H9 (cell line): ENCODE data around the gene KATNIP. TPM values are rescaled to one million over a fixed set of nuclear protein-coding genes. Genes with fewer than 3 reads are reported as not detected.

Source experiments
- DNase-seq: peaks from one replicate; pipeline ENCODE4 v3.0.0-alpha.2; 2017
- H2AFZ ChIP-seq: one replicate; pipeline ENCODE4 v1.6.1; 2013; ENCODE audit warnings: mild to moderate bottlenecking, low read length, control low read depth, moderate library complexity
- H2AK5ac ChIP-seq: 2 replicates; pipeline ENCODE4 v1.6.1; 2013; ENCODE audit warnings: low read length, control low read depth, mixed read lengths; ENCODE audit not compliant: insufficient read length
- H2BK120ac ChIP-seq: one replicate; pipeline ENCODE4 v1.6.1; 2013; ENCODE audit warnings: low read depth, mild to moderate bottlenecking, low read length, control low read depth, inconsistent platforms; ENCODE audit not compliant: poor library complexity, severe bottlenecking
- H2BK12ac ChIP-seq: 2 replicates; pipeline ENCODE4 v1.6.1; 2013; ENCODE audit warnings: low read length, control low read depth, mixed read lengths, low read depth; ENCODE audit not compliant: insufficient read length
- H2BK15ac ChIP-seq: 2 replicates; pipeline ENCODE4 v1.6.1; 2013; ENCODE audit warnings: low read depth, low read length, control low read depth
- H2BK20ac ChIP-seq: one replicate; pipeline ENCODE4 v1.6.1; 2013; ENCODE audit warnings: low read depth, mild to moderate bottlenecking, low read length, control low read depth, inconsistent platforms; ENCODE audit not compliant: poor library complexity, severe bottlenecking
- H2BK5ac ChIP-seq: 2 replicates; pipeline ENCODE4 v1.6.1; 2013; ENCODE audit warnings: low read length, control low read depth, mixed read lengths; ENCODE audit not compliant: insufficient read length
- H3K14ac ChIP-seq: 2 replicates; pipeline ENCODE4 v1.6.1; 2013; ENCODE audit warnings: low read length, control low read depth; ENCODE audit not compliant: insufficient read depth
- H3K18ac ChIP-seq: 2 replicates; pipeline ENCODE4 v1.6.1; 2013; ENCODE audit warnings: low read depth, mild to moderate bottlenecking, mixed read lengths, low read length, control low read depth; ENCODE audit not compliant: insufficient read length
- H3K23ac ChIP-seq: 2 replicates; pipeline ENCODE4 v1.6.1; 2013; ENCODE audit warnings: low read length, control low read depth, mixed read lengths, low read depth; ENCODE audit not compliant: insufficient read length
- H3K23me2 ChIP-seq: 2 replicates; pipeline ENCODE4 v1.6.1; 2013; ENCODE audit warnings: low read depth, mild to moderate bottlenecking, mixed read lengths, low read length, control low read depth; ENCODE audit not compliant: insufficient read length, poor library complexity, severe bottlenecking
- H3K27ac ChIP-seq: 2 replicates; pipeline ENCODE4 v1.5.1; 2013; ENCODE audit warnings: low read length, control low read depth, mixed read lengths, low read depth; ENCODE audit not compliant: insufficient read length
- H3K27me3 ChIP-seq: 2 replicates; pipeline ENCODE4 v1.6.1; 2013; ENCODE audit warnings: low read length, control low read depth, inconsistent platforms; ENCODE audit not compliant: insufficient read depth
- H3K4ac ChIP-seq: 2 replicates; pipeline ENCODE4 v1.6.1; 2013; ENCODE audit warnings: low read depth, mild to moderate bottlenecking, control low read depth, inconsistent platforms, low read length, moderate library complexity
- H3K4me1 ChIP-seq: 2 replicates; pipeline ENCODE4 v1.6.1; 2013; ENCODE audit warnings: low read length, control low read depth, inconsistent platforms; ENCODE audit not compliant: insufficient read depth
- H3K4me2 ChIP-seq: 2 replicates; pipeline ENCODE4 v1.6.1; 2013; ENCODE audit warnings: low read length, control low read depth, mixed read lengths; ENCODE audit not compliant: insufficient read length, insufficient read depth
- H3K56ac ChIP-seq: 2 replicates; pipeline ENCODE4 v1.6.1; 2013; ENCODE audit warnings: low read depth, mild to moderate bottlenecking, mixed read lengths, low read length, control low read depth; ENCODE audit not compliant: insufficient read length
- H3K79me1 ChIP-seq: 2 replicates; pipeline ENCODE4 v1.6.1; 2013; ENCODE audit warnings: low read depth, mild to moderate bottlenecking, moderate library complexity, low read length, control low read depth, inconsistent platforms; ENCODE audit not compliant: insufficient read depth, poor library complexity, severe bottlenecking
- H3K79me2 ChIP-seq: 2 replicates; pipeline ENCODE4 v1.6.1; 2013; ENCODE audit warnings: low read length, control low read depth, inconsistent platforms; ENCODE audit not compliant: insufficient read depth
- H3K9ac ChIP-seq: 2 replicates; pipeline ENCODE4 v1.6.1; 2013; ENCODE audit warnings: low read length, control low read depth, mixed read lengths; ENCODE audit not compliant: insufficient read length; ENCODE audit errors: extremely low read depth
- H3K9me3 ChIP-seq: one replicate; pipeline ENCODE4 v1.6.1; 2013; ENCODE audit warnings: low read depth, low read length, inconsistent platforms; ENCODE audit not compliant: control insufficient read depth
- H3T11ph ChIP-seq: one replicate; pipeline ENCODE4 v1.6.1; 2013; ENCODE audit warnings: mild to moderate bottlenecking, low read length, control low read depth, inconsistent platforms
- H4K20me1 ChIP-seq: one replicate; pipeline ENCODE4 v1.6.1; 2013; ENCODE audit not compliant: control insufficient read depth, insufficient read length, insufficient read depth
- H4K5ac ChIP-seq: 2 replicates; pipeline ENCODE4 v1.6.1; 2013; ENCODE audit warnings: low read depth, mild to moderate bottlenecking, mixed read lengths, low read length, control low read depth; ENCODE audit not compliant: insufficient read length
- H4K8ac ChIP-seq: replicated peaks from 2 replicates; pipeline ENCODE4 v1.6.1; 2013; ENCODE audit warnings: low read length, control low read depth, mixed read lengths, low read depth; ENCODE audit not compliant: insufficient read length
- H4K91ac ChIP-seq: 2 replicates; pipeline ENCODE4 v1.6.1; 2013; ENCODE audit warnings: low read depth, mild to moderate bottlenecking, moderate library complexity, mixed read lengths, low read length, control low read depth; ENCODE audit not compliant: insufficient read length
- H3K27ac Mint-ChIP-seq, 3 experiments: 2 replicates in 2 of 3; 3 replicates in 1 of 3; pipeline ENCODE4 v1.8.0; 2020 to 2021; ENCODE audit warnings: mixed read lengths in 3 of 3, mild to moderate bottlenecking in 1 of 3, moderate library complexity in 1 of 3
- H3K27me3 Mint-ChIP-seq: 2 replicates; pipeline ENCODE4 v1.8.0; 2021; ENCODE audit warnings: low read depth, mild to moderate bottlenecking, moderate library complexity, mixed read lengths
- H3K36me3 Mint-ChIP-seq, 3 experiments: 2 replicates in 2 of 3; 3 replicates in 1 of 3; pipeline ENCODE4 v1.8.0; 2020 to 2021; ENCODE audit warnings: low read depth in 3 of 3, mixed read lengths in 3 of 3; ENCODE audit not compliant: insufficient read depth in 1 of 3
- H3K4me1 Mint-ChIP-seq, 2 experiments: 2 replicates each; pipeline ENCODE4 v1.8.0; 2020; ENCODE audit warnings: mixed read lengths in 2 of 2
- H3K4me3 Mint-ChIP-seq, 2 experiments: 2 replicates in 1 of 2; 3 replicates in 1 of 2; pipeline ENCODE4 v1.8.0; 2020 to 2021; ENCODE audit warnings: mild to moderate bottlenecking in 2 of 2, mixed read lengths in 2 of 2, moderate library complexity in 1 of 2
- H3K9me3 Mint-ChIP-seq, 2 experiments: 2 replicates in 1 of 2; 3 replicates in 1 of 2; pipeline ENCODE4 v1.8.0; 2020; ENCODE audit warnings: mild to moderate bottlenecking in 2 of 2, mixed read lengths in 2 of 2, moderate library complexity in 1 of 2
- WGBS: extraction: QIAGEN DNeasy Blood & Tissue Kit; methylation state at CpG from one replicate; pipeline ENCODE4 v1.1.7; 2013; ENCODE audit warnings: missing lambda C conversion rate, low lambda C conversion rate, mixed read lengths; ENCODE audit not compliant: insufficient read length; ENCODE audit errors: extremely low coverage; 5-methylcytosine and 5-hydroxymethylcytosine counted together
- total RNA-seq: library from RNA; stranded (reverse); gene quantifications from 2 replicates; pipeline ENCODE4 v1.2.1, GENCODE V29; 2021
- TF ChIP-seq, protein P1 (sequence below): fragments of 200-600 bp; sonication (generic); conservative IDR thresholded peaks from 3 replicates; pipeline ENCODE4 v1.8.0; 2021; ENCODE audit warnings: antibody characterized with exemption, mild to moderate bottlenecking

KATNIP gene
- total RNA-seq, 1 experiment from 2014 or later = 13.2 TPM

DNA sequence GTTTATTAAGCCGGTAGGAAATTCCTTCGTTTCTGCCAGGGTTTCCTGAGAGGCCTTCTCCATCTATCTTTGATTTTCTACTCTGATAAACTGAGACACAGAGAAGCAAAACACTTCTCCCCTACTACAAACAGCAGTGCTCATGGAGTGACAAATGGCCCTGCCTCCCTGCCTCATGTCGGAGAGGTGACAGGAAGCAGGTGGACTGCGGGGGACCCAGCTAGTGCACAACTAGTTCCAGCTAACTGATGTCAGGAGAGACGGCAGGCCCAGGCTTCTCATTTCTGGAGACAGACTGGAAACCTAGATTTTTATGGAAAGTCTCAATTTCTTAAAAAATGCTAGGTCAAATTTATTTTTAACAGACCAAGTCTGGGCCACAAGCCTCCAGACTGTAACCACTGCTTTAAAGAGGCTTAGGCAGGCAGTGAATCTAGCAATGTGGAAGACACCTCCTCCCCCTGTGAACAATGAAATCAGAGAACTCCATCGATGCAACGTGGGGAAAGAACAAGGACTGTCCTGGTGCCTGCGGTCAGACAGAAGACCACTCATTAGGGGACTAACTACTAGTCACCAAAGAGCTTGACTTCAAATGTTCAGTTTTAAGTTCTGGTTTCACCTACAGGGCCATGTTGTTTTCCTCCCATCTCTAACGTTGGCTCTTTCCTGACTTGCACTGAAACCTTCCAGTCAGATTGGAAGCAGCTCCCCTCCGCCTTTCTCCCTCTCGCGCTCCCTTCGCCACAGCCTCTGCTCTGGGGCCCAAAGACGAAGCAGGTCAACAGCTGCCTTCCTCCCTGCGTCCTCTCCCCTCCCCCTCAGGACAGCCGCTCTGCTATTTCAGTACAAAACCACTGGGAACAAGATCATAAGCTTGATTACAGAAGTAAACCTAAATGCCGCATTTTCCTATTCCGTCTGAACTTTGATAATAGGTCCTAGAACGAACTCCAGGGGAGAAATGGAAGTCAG, 17.8 kb upstream of the KATNIP start:
- Histone ChIP-seq H3T11ph (no peak overlapping the region), H3K4me1 (no peaks in the 10 kb centered on the region), H3K79me2 (no peaks in the 10 kb centered on the region), H3K4me2 (no peak overlapping the region), H4K5ac (no peak overlapping the region), H3K14ac (no peak overlapping the region), H3K79me1 (no peaks in the 10 kb centered on the region), H3K23me2 (no peaks in the 10 kb centered on the region), H3K27me3 (no peaks in the 10 kb centered on the region), H2BK20ac (no peak overlapping the region), H3K9ac (no peak overlapping the region), H4K91ac (no peak overlapping the region), H4K8ac (no peak overlapping the region), H3K27ac (no peak overlapping the region), H3K18ac (no peak overlapping the region), H2BK15ac (no peak overlapping the region), H2BK12ac (no peak overlapping the region), H3K23ac (no peak overlapping the region), H2BK120ac (no peak overlapping the region), H3K9me3 (no peaks in the 10 kb centered on the region), H2BK5ac (no peak overlapping the region), H3K56ac (no peak overlapping the region), H2AFZ (no peak overlapping the region), H2AK5ac (no peak overlapping the region), H4K20me1 (no peaks in the 10 kb centered on the region), H3K4ac (no peak overlapping the region)
- TF ChIP-seq, protein P1, sequence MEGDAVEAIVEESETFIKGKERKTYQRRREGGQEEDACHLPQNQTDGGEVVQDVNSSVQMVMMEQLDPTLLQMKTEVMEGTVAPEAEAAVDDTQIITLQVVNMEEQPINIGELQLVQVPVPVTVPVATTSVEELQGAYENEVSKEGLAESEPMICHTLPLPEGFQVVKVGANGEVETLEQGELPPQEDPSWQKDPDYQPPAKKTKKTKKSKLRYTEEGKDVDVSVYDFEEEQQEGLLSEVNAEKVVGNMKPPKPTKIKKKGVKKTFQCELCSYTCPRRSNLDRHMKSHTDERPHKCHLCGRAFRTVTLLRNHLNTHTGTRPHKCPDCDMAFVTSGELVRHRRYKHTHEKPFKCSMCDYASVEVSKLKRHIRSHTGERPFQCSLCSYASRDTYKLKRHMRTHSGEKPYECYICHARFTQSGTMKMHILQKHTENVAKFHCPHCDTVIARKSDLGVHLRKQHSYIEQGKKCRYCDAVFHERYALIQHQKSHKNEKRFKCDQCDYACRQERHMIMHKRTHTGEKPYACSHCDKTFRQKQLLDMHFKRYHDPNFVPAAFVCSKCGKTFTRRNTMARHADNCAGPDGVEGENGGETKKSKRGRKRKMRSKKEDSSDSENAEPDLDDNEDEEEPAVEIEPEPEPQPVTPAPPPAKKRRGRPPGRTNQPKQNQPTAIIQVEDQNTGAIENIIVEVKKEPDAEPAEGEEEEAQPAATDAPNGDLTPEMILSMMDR = no peak
- no peak for DNase-seq
- no peaks in the 10 kb centered on the region; a peak in 1 of 5 replicates for H3K9me3 Mint-ChIP-seq
- WGBS = no CpG with 5 or more reads among the region's 19 CpGs
- H3K27ac Mint-ChIP-seq = peak overlapping the region in 1 of 3 experiments; percentile 26; a peak in 1 of 7 replicates
- H3K4me3 Mint-ChIP-seq = no peak overlapping the region
- H3K4me1 Mint-ChIP-seq = no peaks in the 10 kb centered on the region
- peaks cover 53 to 93% (median 91%) of the 10 kb centered on the region in 3 experiments; a peak in 6 of 7 replicates for H3K36me3 Mint-ChIP-seq
- H3K27me3 Mint-ChIP-seq = no peaks in the 10 kb centered on the region; the same call in 1 of the 2 replicates
